Adrenal gland (tissue), 5 donors: ENCODE measurements around the gene CES5A.

Experiments used
- POLR2A ChIP-seq, 2 donors: fragments of 450-650 bp; IDR thresholded peaks; one replicate each; pipeline ENCODE4 v1.6.1; 2017; ENCODE audit warnings: antibody characterized with exemption in 2 of 2, mild to moderate bottlenecking in 2 of 2, moderate library complexity in 1 of 2
- TF ChIP-seq, protein P1 (sequence below), 6 experiments: fragments of 450-650 bp in 4 of 6; fragments of 200-600 bp in 2 of 6; sonication (generic) in 1 of 6; IDR thresholded peaks; 1 replicate in 5 of 6; 2 replicates in 1 of 6; pipeline versions ENCODE4 v1.5.1 to v1.8.0; 2016 to 2021; ENCODE audit warnings: antibody characterized with exemption in 6 of 6, mild to moderate bottlenecking in 2 of 6, moderate library complexity in 1 of 6
- donor health status: DM: no; HTN: no; CAD: no.

DNA sequence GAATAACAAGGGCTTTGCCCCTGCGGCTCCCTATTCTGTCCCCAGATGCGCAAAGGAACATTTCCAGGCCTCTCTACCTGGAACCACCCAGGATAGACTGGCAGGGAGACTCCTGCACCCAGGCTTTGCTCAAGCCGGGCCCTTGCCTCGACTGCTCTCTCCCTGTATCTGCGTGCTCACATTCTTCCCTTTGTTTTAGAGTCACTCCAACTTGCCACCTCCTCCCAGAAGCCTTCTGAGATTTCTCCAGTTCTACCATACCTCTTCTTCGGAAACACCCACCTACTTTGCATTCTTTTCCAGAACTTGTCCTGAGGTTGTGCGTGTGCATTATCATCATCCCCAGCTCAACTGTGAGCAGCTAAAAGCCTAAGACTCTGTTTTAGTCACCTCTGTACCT, 3.0 kb downstream of the CES5A start:
- TF ChIP-seq, protein P1, sequence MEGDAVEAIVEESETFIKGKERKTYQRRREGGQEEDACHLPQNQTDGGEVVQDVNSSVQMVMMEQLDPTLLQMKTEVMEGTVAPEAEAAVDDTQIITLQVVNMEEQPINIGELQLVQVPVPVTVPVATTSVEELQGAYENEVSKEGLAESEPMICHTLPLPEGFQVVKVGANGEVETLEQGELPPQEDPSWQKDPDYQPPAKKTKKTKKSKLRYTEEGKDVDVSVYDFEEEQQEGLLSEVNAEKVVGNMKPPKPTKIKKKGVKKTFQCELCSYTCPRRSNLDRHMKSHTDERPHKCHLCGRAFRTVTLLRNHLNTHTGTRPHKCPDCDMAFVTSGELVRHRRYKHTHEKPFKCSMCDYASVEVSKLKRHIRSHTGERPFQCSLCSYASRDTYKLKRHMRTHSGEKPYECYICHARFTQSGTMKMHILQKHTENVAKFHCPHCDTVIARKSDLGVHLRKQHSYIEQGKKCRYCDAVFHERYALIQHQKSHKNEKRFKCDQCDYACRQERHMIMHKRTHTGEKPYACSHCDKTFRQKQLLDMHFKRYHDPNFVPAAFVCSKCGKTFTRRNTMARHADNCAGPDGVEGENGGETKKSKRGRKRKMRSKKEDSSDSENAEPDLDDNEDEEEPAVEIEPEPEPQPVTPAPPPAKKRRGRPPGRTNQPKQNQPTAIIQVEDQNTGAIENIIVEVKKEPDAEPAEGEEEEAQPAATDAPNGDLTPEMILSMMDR (IDR thresholded peaks at IDR 0.05), result no peak
- TF ChIP-seq POLR2A (IDR thresholded peaks at IDR 0.05), result no peak
